AG08395 (cell line): ENCODE data around the gene POLR3F.
"Not testable (repeated sequence)": the region's sequence is repeated elsewhere in the genome, so short reads cannot be mapped to it uniquely, and the experiment has no call there.

Experiments used
- DNase-seq: peaks from one replicate; pipeline ENCODE4 v3.0.0; 2012; ENCODE audit warnings: mixed read lengths, low spot score

Gene POLR3F

GRCh38 chr20:18506744-18507143 is 39.6 kb downstream of the POLR3F start:
- DNase-seq: no peak

- peak; percentile 98 for DNase-seq
Observed at GRCh38 chr20:18507218-18508191, 40.3 kb downstream of the POLR3F start, which contains the start of gene SEC23B. Gene SEC23B (plus strand): TSS chr20:18507940. CDS start chr20:18510836, 2,896 bp downstream.

GRCh38 chr20:18511571-18511970 is 44.4 kb downstream of the POLR3F start:
- DNase-seq: no peak

GRCh38 chr20:18513208-18513607 is 46.0 kb downstream of the POLR3F start:
- no peak for DNase-seq

GRCh38 chr20:18514127-18514526 is 46.9 kb downstream of the POLR3F start:
- no peak for DNase-seq

- no peak for DNase-seq
Observed at GRCh38 chr20:18515973-18516372, 48.8 kb downstream of the POLR3F start.

- not testable (repeated sequence) for DNase-seq
Observed at GRCh38 chr20:18522066-18522465, 54.9 kb downstream of the POLR3F start.

GRCh38 chr20:18523066-18523465 is 55.9 kb downstream of the POLR3F start:
- no peak for DNase-seq

- peak; percentile 54 for DNase-seq
Observed at GRCh38 chr20:18524646-18525045, 57.5 kb downstream of the POLR3F start.

- not testable (repeated sequence) for DNase-seq
Observed at GRCh38 chr20:18526761-18527160, 59.6 kb downstream of the POLR3F start.

GRCh38 chr20:18527339-18527738 is 60.1 kb downstream of the POLR3F start:
- no peak for DNase-seq

GRCh38 chr20:18527836-18528235 is 60.6 kb downstream of the POLR3F start:
- peak; percentile 79 for DNase-seq

GRCh38 chr20:18529041-18529440 is 61.9 kb downstream of the POLR3F start:
- DNase-seq: no peak

GRCh38 chr20:18532626-18533025 is 65.4 kb downstream of the POLR3F start:
- no peak for DNase-seq

GRCh38 chr20:18533491-18533890 is 66.3 kb downstream of the POLR3F start:
- DNase-seq: no peak

GRCh38 chr20:18533978-18534644 is 66.9 kb downstream of the POLR3F start:
- no peak for DNase-seq
